ENCODE data around the gene TRIM38.

Gene TRIM38

GRCh38 chr6:26026833-26027490 is 64.4 kb downstream of the TRIM38 start:
- peak; percentile 67 to 82 for DNase-seq (ENCODE audit: low read depth in 2 of 2)

GRCh38 chr6:26027491-26028211 is 65.0 kb downstream of the TRIM38 start:
- no peak for DNase-seq (ENCODE audit: low read depth in 2 of 2)

GRCh38 chr6:26028212-26028745 is 65.7 kb downstream of the TRIM38 start:
- DNase-seq (ENCODE audit: low read depth in 2 of 2) = no peak

- no peak for DNase-seq (ENCODE audit: low read depth in 2 of 2)
Measured at GRCh38 chr6:26028746-26029569, 66.4 kb downstream of the TRIM38 start.

GRCh38 chr6:26029570-26029856 is 66.9 kb downstream of the TRIM38 start:
- no peak for DNase-seq (ENCODE audit: low read depth in 2 of 2)

GRCh38 chr6:26029857-26030653 is 67.5 kb downstream of the TRIM38 start:
- no peak for DNase-seq (ENCODE audit: low read depth in 2 of 2)

GRCh38 chr6:26030716-26031115 is 68.1 kb downstream of the TRIM38 start:
- DNase-seq (ENCODE audit: low read depth in 2 of 2) = no peak

- no peak for DNase-seq (ENCODE audit: low read depth in 2 of 2)
Measured at GRCh38 chr6:26031151-26031594, 68.6 kb downstream of the TRIM38 start.

GRCh38 chr6:26031595-26032339 is 69.2 kb downstream of the TRIM38 start:
- DNase-seq (ENCODE audit: low read depth in 2 of 2) = peak in 1 of 2 donors; percentile 77

GRCh38 chr6:26032340-26033084 is 69.9 kb downstream of the TRIM38 start:
- DNase-seq (ENCODE audit: low read depth in 2 of 2) = no peak

- no peak for DNase-seq (ENCODE audit: low read depth in 2 of 2)
Measured at GRCh38 chr6:26033085-26033940, 70.7 kb downstream of the TRIM38 start.

GRCh38 chr6:26033941-26034354 is 71.3 kb downstream of the TRIM38 start:
- DNase-seq (ENCODE audit: low read depth in 2 of 2) = no peak

- no peak for DNase-seq (ENCODE audit: low read depth in 2 of 2)
Measured at GRCh38 chr6:26034905-26035304, 72.3 kb downstream of the TRIM38 start.

Measured in stimulated activated CD8-positive, alpha-beta memory T cell treated with anti-CD3 and anti-CD28 coated beads, Interleukin-15, amount 100 ng/mL, for 4 hours (primary cell).